Measurements from ENCODE around the gene NR1H2.
"Not testable (repeated sequence)": the region's sequence is repeated elsewhere in the genome, so short reads cannot be mapped to it uniquely, and the experiment has no call there.

NR1H2 gene

GRCh38 chr19:50344661-50345318 lies 31.5 kb upstream of the NR1H2 start:
- no peak for DNase-seq (ENCODE audit: low read depth)

DNA sequence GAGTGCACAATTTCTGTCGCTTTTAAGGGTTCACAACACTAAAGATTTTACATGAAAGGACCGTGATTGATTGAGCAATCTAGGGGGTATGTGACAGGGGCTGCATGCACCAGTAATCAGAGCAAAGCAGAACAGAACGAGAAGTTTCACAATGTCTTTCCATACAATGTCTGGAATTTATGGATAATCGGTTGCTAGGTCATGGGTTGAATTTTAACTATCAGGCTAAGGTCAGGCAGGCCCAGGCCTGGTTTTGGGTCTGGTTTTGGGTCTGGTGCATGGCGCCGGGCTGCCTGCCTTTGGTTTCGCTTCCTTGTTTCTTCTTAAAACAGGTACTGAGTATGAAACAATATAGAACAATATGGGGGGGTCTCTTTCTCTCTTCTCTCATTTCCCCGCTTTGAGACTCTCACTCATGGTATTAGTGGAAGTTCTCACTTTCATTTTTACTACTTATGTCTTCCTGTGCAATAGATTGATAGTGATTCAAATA lies 29.1 kb upstream of the NR1H2 start:
- DNase-seq (ENCODE audit: low read depth) = not testable (repeated sequence)

DNA sequence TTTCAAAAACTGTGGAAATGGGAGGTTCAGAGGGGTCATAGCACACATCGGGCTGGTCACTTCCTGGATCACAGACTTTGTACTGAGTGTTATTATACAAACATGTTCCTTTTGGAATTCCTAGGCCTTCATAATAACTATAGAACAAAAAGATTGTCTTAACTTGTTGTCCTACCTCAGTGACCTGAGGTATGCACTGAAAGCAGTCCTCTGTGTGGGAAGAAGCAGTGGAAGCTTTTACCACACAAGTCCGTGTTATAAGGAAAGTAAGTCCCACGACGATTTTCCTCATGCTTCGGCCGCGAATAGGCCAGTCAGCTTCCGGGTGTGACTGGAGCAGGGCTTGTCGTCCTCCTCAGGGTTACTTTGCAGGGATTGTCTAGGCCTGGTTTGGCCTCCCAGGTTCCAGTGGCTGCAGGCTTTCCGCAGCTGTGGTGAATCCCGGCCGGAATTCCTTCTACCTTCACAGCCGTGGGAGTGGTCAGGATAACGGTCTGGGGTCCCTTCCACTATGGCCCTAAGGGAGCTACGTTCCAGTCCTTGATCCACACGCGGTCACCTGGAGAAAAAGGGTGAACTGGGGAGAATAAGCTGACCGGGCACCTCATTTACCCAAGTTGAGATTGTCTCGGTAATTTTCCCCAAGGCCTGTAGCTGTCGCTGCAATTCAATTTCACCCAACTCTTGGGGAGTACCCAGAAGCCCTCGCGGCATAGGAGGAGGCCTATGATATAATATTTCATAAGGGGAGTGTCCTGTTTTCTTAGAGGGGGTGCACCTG lies 26.8 kb upstream of the NR1H2 start:
- no peak for DNase-seq (ENCODE audit: low read depth)

DNA sequence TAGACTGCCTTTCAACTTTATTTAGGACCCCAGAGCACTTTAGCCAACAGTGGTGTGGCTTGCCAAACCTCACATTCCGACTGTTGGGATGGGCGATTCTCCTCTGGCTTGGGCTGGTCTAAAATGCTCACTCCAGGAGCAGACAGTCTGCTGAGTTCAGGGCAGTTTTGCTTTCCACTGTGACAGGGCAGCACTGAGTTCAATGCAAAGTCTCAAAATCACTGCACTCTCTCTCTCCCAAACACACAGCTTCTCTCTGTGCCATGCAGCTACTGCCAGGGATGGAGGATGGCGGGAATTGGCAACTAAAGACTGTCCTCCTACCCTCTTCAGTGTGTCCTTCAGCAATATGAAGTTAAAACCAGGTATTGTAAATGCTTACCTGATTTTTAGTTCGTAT lies 24.0 kb upstream of the NR1H2 start:
- DNase-seq (ENCODE audit: low read depth) = no peak

DNA sequence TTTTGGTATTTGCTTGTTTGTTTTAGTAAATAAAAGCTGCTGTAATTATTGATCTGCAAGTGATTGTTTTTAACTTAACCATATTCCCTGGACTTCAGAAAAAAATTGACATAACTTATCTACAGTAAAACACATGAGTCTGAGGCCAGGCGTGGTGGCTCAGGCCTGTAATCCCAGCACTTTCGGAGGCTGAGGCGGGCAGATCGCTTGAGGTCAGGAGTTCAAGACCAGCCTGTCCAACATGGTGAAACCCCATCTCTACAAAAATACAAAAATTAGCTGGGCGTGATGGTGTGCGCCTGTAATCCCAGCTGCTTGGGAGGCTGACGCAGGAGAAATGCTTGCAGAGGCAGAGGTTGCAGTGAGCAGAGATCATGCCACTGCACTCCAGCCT lies 22.8 kb upstream of the NR1H2 start:
- not testable (repeated sequence) for DNase-seq (ENCODE audit: low read depth)

GRCh38 chr19:50356691-50357177 lies 19.5 kb upstream of the NR1H2 start:
- DNase-seq (ENCODE audit: low read depth) = no peak

GRCh38 chr19:50357178-50358100 lies 18.8 kb upstream of the NR1H2 start:
- peak; percentile 70 for DNase-seq (ENCODE audit: low read depth)

DNA sequence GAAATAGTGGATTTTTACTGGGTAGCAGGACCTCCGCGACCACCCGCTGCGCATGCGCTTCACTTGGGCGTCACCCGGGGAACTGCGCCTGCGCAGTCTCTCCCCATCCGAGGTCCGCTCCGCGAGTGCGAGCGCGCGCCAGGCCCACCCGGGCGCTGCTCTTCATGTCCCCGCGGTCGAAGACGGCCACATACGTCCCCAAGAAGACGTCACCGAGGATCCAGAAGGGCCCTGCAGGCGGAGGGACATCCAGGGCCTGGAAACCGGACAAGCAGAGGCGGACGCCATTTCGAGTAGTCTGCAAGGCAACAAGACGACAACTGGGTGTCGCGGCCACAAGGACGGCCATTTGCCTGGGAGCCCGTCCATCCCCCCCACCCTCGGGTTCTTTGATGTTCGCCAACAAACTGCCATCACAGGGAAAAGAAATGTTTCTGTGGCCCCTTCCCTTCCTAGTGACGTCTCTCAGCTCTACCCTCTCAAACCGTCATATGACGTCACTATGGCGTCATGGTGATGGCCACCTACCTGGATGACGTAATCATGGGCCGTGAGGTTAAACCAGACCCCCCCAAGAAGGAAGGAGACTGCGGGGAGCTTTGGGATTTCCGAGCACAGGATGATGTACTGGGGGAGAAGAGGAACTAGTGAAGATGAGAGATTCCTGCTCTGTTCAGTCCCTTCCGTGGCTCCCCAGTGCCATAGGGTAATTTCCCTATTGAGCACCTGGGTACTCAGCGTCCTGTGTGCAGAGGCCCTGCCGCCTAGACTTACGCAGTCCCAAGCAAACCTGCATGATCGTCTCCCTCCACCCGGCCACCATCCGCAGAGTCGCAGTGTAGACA lies 17.6 kb upstream of the NR1H2 start:
- DNase-seq (ENCODE audit: low read depth) = peak; percentile 57

- no peak for DNase-seq (ENCODE audit: low read depth)
Measured at GRCh38 chr19:50359328-50359818, 16.9 kb upstream of the NR1H2 start.

DNA sequence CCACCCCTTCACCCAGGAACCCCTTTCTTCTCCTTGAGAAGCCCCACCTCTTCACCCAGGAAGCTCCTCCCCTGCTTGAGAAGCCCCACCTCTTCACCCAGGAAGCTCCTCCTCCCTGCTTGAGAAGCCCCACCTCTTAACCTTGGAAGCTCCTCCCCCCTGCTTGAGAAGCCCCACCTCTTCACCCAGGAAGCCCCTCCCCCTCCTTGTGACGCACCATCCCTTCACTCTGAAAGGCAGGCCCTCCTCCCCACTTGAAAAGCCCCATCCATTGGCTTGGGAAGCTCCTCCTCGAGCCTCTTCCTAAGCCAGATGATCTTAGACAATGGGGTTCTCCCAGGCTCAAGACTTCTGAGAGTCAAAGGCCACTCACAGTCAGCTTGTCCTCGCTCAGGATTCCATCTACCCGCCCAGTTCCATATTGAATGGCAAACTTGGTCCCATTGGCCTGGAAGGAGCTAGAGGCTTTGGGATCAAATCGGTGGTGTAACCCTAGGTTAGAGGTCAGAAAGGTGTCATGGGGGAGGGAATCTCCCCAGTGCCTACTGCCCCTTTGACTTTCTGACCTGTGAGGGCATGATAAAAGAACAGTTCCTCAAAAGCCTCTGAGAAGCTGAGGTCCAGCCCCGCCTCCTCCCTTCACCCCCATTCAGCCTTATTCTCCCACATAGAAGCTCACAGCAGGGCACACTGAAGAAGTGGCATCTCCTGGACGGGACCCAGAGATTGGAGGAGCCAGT lies 14.8 kb upstream of the NR1H2 start:
- no peak for DNase-seq (ENCODE audit: low read depth)

DNA sequence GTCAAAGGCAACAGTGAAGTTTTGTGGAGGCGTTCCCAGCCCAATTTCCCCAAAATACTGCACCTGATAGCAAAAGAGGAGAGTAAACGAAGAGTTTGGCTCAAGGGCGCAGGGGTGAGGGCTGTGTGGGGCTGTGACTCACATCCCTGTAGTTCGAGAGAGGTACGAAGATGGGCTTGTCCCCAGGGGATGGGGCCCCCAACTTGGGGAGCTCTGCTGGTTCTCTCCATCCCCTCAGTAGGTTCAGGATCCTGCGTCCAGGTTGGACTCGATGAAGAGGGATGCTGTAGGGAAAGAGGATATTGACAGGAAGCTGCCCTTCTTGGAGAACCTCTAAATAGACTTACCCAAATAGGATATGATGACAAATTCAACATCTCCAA lies 14.2 kb upstream of the NR1H2 start:
- no peak for DNase-seq (ENCODE audit: low read depth)

- DNase-seq (ENCODE audit: low read depth) = no peak
Measured at GRCh38 chr19:50362656-50363424, 13.4 kb upstream of the NR1H2 start.

DNA sequence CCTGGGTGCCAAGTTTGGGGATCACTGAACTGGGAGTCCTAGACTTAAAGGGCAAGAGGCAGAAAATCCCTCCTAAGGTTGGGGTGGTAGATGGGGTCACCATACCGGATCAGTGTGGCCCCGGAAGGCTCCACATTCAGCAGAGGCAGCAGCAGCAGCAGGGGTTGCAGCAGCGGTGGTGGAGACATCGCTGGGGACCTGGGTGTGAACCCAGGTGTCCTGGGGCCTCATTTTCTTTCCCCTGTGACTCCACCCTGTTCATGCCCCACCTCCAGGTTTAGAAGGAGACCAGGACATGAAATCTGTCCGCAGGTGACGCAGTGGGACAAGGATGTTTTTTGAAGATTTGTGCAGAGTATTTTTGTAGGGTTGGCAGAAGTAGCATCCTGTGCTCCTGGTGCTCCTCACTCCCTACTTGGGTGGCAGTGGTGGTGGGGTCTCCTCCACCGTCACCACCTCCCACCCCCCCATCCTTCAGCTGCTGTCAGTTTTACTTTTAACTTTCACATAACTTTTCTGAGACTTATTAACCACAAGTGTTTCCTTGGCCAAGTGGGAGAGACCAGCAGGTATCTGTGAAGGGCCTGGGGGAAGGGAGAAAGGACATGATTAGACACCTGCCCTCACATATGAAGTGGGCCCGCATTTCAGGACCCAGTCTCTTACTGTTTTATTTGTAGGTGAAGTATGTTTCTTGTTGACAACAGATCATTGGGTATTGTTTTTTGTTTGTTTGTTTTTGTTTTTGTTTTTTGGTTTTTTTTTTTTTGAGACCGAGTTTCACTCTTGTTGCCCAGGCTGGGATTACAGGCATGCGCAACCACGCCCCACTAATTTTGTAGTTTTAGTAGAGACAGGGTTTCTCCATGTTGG lies 10.6 kb upstream of the NR1H2 start, which contains the start of gene NAPSA:
NAPSA (minus strand) TSS at position 206 of the 873 bp plus-strand sequence; CDS start at position 188, 18 bp downstream.
- DNase-seq (ENCODE audit: low read depth) = no peak

DNA sequence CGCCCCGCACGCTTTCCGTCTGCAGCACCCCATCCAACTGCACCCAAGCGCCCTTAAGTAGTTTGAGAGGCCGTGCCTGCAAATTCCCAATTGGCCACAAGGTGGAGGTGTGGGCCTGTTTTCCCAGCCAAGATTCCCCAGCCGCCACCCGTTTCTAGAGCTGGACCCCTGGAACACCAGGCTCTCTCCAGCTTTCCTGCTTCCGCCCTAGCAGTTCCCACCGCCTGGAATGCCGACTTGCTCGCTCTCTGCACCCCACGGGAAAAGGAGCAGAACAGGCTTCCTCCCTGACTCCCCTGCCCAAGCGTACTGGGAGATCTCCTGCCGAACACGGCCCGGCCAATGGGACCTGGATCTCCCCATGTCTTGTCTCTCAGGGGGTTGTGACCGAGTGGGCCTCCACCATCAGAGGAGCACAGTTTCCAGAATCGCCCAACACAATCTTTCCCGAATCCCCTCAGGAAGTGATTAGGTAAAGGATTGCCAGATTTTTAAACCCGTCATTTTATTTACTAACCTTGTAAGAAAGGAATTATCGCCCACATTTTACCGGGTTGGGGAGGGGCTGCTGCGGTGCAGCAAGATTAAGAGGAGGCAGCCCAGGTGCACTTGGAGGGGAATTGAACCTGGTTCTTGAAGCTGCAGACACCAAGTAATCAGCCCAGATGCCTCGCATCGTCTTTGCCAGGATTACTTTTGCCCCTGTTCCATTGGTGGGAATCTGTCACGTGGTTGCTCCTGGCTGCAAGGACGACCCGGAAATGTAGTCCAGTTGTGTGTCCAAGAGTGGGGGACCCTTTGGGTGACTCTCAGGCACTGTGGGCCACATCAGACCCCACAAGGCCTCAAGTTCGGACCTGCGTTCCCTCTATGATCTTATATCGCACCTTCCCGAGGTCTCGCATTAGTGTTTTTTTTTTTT lies 7.3 kb upstream of the NR1H2 start:
- DNase-seq (ENCODE audit: low read depth) = peak; percentile 57

GRCh38 chr19:50371914-50372475 lies 4.3 kb upstream of the NR1H2 start:
- no peak for DNase-seq (ENCODE audit: low read depth)

DNA sequence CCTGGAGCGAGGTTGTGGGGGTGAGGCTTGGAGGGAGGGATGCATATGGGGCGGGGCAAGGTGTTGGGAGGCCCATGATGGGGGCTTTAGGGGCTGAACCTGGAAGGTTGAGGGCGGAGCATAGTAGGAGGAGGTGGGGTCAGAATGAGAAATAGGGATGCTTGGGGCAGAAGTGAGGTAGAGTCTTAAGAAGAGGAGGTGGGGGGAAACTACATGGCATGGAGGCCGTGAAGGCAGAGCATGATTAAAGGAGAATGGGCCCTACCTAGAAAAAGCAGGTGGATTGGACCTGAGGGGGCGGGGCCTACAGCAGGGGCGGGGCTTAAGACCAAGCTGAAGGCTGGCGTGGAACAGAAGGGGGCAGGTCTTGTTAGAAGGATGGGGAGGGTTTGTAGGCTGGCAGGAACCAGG lies 799 bp downstream of the NR1H2 start:
- DNase-seq (ENCODE audit: low read depth) = no peak

DNA sequence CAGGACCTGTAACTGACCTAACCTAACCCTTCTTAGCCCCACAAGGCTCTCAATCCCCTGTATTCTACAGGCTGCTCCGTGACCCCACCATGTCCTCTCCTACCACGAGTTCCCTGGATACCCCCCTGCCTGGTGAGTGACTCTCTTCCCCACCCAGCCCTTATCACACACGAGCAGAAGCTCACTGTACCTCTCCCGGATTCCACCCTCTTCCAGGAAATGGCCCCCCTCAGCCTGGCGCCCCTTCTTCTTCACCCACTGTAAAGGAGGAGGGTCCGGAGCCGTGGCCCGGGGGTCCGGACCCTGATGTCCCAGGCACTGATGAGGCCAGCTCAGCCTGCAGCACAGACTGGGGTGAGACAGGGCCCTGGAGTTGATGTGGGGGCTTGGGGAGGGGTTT lies 1.3 kb downstream of the NR1H2 start:
- DNase-seq (ENCODE audit: low read depth) = no peak

All from stimulated activated CD8-positive, alpha-beta memory T cell treated with anti-CD3 and anti-CD28 coated beads, Interleukin-15, amount 100 ng/mL, for 24 hours (primary cell).